Stimulated activated CD8-positive, alpha-beta memory T cell treated with anti-CD3 and anti-CD28 coated beads, Interleukin-4, amount 100 ng/mL, for 24 hours (primary cell): Measurements from ENCODE around the gene TNFRSF1A.
A peak's percentile ranks its signal among the peaks of the same experiment; 100 is the strongest.

Experiments
- DNase-seq: peaks from one replicate; pipeline ENCODE4 v3.0.0-alpha.2; 2020; ENCODE audit warnings: low read depth

TNFRSF1A gene

DNA sequence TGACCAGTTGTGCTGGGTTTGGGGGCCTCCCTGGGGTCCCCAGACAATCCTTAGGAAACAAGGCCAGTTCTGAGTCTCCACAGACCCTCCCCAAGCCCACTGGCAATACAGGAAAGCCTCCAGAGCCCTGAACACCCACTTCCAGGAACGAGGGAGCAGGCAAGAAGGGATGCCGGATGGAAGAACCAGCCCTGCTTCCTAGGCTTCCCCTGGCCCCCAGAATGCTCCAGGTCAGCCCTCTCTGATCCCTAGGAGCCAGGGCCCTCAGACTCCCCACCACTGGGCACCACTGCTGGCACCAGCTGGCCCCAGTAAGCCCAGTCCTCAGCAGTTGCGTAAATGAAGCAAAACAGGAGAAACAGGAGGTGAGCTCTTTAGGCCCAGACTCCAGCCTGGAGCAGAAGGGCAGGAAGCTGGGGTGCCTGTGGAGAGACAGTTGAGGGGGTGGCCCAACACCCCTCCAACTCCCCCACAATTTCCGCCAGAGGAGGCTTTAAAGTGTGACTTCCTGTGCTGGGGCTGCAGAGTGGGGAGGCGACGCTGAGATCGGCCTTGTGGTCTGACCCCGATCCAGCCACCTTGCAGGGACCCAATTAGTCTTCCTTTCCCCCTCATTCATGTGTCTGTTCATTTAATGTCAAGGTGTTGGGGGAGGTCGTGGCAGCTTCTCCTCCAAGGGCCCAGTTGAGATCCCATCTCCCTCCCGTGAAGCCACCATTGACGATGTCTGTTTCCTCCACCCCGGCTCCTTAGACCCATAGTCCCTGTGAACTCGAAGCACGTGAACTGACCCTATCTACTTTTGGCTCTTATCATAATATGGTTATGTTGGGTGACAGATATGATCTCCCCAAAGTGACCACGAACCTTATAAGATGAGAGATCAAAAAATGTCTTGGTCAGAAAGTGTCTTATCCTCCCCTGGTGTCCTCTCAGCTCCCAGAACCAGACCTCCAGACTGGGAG is 4.7 kb downstream of the TNFRSF1A start:
- DNase-seq = peak; percentile 39

DNA sequence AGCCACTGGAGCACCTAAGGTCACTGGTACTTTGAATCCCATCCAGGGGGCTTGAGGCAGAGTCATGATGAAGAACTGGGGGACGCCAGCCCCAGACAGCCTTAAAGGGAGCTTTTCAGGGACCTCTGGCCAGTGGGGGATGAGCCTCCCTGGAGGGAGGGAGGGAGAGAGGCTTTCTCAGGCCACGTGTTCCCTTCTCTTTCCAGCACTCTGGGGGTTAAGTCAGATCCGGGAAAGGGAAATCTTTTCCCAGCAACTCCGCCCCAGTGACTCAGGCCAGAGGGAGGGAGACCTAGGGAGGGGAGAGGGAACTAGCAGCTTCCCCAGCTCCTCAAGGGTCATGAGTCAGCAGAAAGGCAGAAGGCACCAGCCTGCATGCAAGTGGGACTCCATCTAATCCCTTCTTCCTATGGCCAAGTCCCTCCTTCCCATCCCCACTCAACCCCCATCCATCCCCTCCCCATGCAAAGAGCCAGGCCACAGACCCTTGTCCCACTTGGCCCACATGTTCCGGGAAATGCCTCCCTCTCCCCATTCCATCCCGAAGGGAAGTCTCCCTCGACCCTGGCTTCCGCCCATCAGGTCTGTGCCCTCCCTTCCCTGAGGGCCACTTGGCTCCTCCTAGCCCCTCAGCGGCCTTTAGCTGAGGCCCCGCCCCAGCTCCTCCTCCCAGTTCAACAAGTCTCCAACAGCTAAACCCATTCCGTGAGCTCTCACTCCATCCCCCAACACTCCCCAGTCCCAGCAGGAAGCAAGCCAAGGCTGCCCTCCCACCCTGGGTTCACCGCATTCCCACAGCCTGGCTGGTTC is 5.6 kb downstream of the TNFRSF1A start:
- peak; percentile 44 for DNase-seq

DNA sequence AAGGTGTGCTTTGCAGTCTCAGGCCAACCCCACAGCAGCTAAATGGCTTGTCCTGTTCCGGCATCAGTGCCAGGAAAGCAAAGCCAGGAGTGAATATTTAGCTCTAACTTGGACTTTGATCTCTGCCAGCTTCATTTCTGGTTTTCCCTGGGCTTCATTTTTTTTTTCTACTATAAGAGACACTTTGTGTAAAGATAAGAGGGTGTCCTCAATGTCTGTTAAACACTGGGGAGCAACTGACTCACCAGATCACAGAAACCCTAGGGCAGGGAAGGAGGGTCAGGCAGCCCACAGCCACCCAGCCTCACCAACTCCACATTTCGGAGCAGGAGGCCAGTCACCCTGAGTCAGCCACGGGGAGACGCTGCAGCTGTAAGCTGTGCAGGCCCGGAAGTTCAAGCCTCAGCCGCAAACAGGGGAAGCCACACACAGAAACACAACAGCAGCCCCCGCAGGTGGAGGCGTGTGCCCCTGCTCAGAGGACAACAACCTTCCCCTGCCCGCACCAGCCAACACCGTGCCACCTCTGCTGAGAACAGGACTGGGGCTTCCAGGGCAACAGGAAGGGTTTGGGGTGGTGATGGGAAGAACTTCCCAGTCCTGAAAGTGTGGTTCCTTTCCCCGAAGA is 6.3 kb downstream of the TNFRSF1A start:
- peak; percentile 83 for DNase-seq

DNA sequence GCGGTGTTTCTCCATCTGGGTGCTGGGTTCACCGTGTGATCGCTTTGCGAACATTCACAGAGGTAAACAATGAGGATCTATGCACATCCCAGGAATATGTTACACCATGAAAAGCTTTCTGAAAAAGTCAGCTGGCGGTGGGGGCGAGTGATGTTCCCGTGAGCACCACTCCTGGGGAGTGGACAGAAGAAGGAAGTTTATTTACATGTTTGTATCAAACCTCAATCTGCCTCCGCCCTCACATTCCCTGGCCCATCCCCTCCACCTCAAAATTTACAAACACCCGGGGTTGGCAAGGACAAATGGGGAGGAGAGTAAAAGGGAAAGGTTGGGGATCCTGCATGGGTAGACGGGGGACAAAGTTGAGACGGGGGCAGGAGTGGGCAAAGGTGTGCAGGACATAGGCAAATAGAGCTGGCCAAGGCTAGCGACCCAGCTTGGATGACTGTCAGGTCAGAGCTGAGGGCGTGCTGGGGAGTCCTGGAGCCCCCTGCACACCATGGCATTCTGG is 6.9 kb downstream of the TNFRSF1A start:
- no peak for DNase-seq

DNA sequence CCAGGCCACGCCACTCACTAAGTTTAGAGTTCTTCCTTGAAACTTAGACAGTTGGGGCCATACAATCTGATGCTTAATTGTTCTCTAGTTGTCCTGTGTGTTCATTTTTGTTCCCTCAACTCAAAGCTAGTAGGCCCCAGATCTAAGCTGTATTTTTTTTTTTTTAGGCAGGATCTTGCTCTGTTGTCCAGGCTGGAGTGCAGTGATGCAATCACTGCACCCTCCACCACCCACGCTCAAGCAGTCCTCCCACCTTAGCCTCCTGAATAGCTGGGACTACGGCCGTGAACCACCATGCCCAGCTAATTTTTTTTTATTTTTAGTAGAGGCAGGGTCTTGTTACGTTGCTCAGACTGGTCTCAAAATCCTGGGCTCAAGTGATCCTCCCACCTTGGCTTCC is 7.5 kb downstream of the TNFRSF1A start:
- DNase-seq = no peak

DNA sequence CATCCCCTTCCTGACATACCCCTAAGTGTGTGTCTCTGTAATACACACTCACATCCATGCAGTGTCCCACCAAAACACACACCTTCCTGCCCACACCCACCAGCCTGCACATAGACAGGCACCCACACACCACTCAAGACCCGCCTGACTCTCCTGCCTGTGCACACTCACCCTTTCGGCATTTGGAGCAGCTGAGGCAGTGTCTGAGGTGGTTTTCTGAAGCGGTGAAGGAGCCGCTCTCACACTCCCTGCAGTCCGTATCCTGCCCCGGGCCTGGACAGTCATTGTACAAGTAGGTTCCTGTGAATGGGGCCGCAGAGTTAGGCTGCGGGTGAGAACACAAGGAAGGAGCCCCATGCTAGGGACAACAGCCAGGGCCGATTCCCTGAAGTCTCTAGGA is 8.3 kb downstream of the TNFRSF1A start:
- no peak for DNase-seq

DNA sequence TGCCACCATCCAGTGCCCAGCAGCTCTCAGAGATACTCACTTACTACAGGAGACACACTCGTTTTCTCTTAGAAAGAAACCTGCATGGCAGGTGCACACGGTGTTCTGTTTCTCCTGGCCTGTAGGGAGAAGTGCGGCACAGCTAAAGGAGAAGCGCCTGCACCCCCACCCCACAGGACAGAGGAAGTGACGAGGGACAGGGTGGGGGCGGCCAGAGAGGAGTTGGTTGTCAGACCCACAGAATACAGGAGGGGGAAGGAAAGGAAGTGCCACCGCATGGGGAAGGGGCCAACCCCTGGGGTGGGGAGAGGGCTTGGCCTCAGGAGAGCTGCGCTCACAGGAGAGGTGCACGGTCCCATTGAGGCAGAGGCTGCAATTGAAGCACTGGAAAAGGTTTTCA is 8.8 kb downstream of the TNFRSF1A start:
- no peak for DNase-seq

DNA sequence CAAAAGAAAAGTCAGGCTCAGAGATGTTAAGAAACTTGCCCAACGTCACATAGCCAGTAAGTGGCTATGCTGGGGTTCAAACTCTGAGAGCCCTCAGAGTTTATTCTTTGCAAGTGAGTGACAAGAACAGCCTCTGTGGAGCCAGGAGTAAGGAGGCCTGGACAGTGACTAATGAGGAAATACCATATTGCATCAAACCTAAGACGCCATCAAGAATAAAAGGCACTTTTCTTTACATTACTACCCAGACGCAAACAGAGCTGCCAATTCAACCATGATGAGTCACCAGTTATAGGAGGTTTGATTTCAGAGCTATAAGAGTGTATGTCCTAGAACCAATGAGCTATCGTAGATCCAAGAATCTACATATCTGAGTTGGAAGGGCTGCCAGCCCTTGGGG is 9.4 kb downstream of the TNFRSF1A start:
- DNase-seq = no peak

DNA sequence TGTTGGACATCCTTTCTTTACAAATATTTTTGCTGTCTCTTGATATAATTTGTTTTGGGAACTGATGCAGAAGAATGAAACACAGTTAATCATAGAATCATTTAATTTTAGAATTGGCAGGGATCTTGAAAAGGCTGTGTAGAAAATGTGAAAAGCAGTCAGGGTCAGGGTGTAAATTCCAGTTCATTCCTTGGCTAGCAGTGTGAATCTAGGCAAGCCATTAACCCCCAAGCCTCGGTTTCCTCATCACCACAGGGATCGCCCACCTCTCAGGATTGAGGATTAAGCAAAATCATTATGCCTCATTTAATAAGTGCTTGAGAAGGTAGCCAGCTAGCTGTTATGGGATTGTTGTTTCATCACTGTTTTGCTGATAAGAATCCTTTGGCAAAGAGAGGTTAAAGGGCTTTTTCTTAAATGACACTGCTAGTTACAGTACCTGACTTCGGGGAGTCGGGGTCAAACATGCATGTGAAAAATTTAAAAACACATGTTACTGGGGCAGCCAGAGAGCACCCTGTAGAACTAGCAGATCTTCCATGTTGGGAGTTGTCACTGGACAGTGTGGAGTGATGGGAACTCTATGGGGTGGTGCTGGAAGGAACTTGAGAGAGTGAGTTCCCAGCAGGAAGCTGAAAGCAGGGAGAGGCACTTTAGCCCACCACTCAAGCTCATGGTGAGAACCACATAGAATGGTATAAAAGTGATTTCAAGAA is 10.7 kb downstream of the TNFRSF1A start:
- DNase-seq = no peak

DNA sequence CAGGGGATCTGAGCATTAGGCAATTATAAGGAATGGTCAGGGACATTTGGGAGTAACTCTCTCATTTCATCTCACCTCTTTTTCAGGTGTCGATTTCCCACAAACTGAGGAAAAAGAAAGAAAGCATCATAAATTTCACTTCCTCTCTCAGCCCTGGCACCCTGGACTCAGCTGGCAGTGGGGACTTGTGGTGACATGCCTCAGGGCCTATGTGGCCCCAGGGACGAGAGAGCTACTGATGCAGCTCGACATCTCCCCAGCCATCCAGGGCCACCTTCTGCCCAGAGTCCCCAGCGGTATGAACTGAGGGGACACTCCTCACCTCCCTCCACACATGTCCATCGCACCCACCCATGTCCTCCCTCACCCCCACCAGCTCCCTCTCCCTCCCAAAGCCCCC is 11.7 kb downstream of the TNFRSF1A start:
- DNase-seq = no peak

DNA sequence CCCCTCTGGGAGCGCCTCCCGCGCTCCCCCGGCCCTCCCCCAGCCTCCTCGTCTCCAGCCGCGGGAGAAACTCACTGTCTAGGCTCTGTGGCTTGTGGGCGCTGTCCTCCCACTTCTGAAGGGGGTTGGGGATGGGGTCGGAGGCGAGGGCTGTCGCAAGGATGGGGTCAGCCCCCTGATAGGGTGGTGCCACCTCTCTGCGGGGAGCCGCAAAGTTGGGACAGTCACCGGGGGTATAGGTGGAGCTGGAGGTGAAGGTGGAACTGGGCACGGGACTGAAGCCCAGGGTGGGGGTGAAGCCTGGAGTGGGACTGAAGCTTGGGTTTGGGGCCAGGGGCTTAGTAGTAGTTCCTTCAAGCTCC is 12.2 kb downstream of the TNFRSF1A start:
- no peak for DNase-seq

DNA sequence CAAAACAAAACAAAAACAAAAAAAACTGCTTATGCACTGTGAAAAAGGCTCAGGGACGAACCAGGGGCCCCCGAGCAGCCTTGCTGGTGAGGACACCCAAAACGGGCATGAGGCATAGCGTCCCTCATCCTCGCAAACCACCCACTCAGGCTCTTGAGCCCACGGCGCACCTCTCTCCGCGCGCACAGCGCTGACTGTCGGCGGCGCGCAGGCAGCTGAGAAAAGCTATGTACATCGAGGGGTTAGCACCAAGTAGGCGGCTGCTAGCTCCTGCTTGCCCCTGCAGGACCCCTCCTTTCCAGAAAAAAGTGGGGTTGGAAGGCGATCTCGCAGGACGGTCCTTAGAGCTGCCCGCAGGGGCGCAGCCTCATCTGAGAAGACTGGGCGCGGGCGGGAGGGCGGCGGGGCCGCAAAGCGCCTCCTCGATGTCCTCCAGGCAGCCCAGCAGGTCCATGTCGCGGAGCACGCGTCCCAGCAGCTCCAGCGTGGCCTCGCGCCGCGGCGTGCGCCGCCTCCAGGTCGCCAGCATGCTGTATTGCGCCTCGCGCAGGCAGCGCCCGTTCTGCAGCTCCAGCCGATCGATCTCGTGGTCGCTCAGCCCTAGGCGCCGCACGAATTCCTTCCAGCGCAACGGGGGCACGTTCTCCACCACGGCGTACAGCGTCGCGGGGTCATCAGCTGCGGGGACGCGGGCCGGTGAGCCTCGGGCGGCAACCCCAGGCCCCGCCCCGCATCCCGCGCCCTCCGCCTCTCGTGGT is 12.8 kb downstream of the TNFRSF1A start:
- DNase-seq = no peak

DNA sequence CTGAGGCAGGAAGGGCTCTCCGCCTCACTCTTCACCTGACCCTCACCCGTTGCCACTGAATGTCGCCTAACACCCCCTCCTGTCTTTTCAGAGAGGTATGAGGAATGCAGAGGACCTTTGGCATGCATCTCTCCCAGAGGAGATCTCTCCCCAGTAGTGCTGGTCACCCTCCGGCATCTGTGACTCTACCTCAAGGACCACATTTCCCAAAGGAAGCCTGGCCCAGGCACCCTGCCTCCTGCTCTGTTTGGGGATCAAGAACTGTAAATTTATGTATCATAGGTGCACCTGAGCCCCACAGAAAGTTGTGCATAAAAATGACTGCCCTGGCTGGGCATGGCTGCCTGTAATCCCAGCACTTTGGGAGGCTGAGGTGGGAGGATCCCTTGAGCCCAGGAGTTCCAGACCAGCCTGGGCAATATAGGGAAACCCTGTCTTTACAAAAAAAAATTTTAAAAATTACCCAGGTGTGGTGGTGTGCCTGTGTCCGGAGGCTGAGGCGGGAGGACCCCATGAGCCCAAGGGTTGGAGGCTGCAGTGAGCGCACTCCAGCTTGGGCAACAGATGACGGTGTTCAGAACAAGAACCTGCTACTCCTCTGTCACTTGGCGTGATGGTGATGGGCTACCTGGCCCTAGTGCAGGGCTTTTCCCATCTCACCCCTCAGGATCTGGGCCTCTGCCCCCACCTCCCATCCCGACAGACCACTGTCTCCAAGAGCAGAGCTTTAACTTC is 13.7 kb downstream of the TNFRSF1A start:
- DNase-seq = no peak

DNA sequence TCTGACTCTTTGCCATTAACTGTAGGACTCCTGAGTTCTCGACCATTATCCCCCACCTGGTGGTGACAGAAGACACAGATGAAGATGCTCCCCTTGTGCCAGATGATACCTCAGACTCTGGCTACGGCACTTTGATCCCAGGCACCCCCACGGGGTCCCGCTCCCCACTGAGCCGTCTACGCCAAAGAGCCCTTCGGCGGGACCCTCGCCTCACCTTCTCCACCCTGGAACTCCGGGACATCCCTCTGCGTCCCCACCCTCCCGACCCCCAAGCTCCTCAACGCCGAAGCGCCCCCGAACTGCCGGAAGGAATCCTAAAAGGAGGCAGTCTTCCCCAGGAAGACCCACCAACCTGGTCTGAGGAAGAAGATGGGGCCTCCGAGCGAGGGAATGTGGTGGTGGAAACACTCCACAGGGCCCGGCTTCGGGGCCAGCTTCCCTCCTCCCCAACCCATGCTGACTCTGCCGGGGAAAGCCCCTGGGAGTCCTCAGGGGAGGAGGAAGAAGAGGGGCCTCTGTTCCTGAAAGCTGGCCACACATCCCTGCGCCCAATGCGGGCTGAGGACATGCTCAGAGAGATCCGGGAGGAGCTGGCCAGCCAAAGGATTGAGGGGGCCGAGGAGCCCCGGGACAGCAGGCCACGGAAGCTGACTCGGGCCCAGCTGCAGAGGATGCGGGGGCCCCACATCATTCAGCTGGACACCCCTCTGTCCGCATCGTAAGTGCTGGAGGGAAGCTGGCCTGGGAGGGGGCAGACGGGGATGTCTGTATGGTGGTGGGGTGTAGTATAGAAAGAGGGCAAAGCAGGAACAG is 14.4 kb downstream of the TNFRSF1A start:
- DNase-seq = no peak

DNA sequence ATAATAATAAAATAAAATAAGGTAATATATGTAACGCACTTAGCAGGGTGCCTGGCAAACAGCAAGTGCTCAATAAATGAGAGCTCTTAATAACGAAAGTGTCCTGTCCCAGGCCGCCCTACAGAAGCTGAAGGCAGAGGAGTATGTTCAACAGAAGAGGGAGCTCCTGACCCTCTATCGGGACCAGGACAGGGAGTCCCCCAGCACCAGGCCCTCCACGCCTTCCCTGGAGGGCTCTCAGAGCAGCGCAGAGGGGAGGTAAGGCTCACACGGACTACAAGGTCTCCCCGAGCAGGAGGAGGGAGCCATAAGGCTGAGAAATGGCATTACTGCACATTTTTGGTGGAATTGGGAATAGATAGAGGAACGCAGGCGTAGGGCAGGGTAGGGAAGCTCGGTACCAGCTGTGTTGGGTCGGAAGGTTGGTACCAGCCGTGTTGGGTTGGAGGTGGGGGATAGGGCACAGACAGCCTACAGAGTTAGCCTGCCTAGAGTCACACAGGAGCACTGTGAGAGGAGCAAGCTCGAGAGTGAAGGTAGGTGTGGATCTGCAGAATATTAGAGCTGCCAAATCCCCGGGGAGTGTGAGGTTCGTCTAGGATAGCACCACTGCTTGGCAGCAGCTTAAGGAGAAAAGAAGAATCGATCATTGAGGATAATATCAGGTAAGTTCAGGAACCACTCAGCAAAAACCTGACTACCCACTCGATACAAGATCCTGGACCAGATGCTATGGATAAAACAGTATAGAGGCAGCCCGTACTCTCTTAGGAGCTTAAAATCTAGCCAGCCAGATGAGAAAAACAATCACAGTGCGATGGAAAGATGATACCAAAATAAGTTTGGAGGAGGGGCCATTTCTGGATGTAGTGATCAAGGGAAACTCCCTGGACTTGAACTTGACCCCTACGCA is 15.3 kb downstream of the TNFRSF1A start:
- no peak for DNase-seq

DNA sequence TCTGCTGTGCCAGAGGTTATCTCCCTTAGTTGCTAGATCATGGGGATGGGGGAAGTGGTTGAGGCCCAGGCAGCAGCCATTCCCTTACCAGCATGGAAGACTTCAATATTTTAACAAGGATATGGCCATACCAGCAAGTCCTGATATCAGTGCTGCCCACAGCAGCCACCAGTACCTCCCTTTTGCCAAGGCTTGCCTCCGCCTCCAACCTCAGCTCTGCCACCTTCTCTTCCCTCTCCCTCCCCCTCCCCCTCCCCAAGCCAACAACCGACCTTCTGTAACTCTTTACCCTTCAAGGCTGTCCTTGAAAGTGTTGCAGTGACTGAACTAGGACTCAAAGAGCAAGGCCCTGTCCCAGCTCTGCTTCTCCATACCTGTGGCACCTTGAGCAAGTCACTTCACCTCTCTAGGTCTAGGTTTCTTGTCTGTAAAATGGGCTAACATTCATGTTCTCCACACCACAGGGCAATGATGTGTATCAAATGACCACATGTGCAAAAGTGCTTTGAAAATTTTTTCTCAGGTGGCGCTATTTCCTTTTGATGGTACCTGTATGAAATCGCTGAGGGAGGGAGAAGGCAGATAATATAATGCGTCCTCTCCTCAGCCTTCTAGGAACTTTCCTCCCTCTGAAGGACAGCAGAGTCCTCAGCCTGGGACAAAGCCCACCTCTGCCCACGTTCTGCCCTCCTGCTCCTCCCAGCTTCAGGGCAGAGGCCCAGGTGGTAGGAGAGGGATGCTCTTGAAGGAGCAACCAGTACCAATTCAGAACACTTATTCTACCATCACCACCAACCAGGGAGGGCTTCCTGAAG is 16.7 kb downstream of the TNFRSF1A start:
- no peak for DNase-seq

DNA sequence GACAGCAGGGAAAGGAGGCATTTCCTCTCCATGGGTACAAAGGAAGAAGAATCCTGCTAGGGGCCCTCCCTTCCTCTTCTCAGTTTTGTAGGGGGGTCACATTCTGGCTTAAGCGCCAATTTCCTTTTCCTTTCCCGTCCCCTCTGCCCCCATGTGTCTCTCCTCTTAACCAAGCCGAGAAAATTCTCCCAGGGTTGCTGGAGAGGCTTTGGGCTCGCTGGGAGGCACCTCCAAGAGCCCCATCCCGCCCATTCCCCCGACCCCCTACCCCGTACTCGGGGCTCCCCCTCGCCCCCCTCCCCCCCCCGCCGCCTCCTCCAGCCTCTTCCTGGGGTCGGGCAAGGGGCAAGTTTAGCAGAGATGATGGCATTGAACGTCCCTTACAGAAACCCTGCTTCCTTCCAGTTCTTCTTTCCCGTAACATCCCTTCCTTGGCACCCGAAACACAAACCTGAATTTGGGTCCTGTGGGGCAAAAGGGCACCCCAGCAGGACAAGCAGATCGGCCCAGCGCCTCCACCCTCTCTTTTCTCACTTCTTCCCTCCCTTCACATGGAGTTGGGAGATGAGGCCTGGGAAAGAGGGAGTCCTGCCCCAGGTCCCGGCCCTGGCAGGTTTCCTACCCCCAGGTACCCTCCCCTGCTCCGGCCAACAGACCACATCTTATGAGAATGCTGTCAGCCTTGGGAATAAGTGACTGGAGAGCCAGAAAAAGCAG is 17.7 kb downstream of the TNFRSF1A start:
- no peak for DNase-seq
